Activated T-helper 2 cell treated with anti-CD3 and anti-CD28 coated beads, Interferon-gamma antibody, Interleukin-2, Interleukin-4, amounts not matched to agents 10 μg/mL and 5 μg/mL and 100 μg/mL, durations not matched to agents 14 hours and 24 hours and 36 hours (primary cell): Measurements from ENCODE around the gene ALKAL2. TPM values are rescaled to one million over a fixed set of nuclear protein-coding genes. Genes with fewer than 3 reads are reported as not detected.
A peak's percentile ranks its signal among the peaks of the same experiment; 100 is the strongest.

Source experiments
- DNase-seq: peaks from one replicate; pipeline ENCODE4 v3.0.0; 2021; ENCODE audit warnings: low spot score
- H3K27ac Mint-ChIP-seq: one replicate; pipeline ENCODE4 v1.8.0; 2021; ENCODE audit warnings: mixed read lengths
- H3K27me3 Mint-ChIP-seq: one replicate; pipeline ENCODE4 v1.8.0; 2021; ENCODE audit warnings: low read depth, mixed read lengths
- H3K36me3 Mint-ChIP-seq: one replicate; pipeline ENCODE4 v1.8.0; 2021; ENCODE audit warnings: low read depth, mixed read lengths
- H3K4me1 Mint-ChIP-seq: one replicate; pipeline ENCODE4 v1.8.0; 2021; ENCODE audit warnings: low read depth, mixed read lengths
- H3K4me3 Mint-ChIP-seq: one replicate; pipeline ENCODE4 v1.8.0; 2021; ENCODE audit warnings: low read depth, mild to moderate bottlenecking, moderate library complexity, mixed read lengths
- H3K9me3 Mint-ChIP-seq: one replicate; pipeline ENCODE4 v1.8.0; 2021; ENCODE audit warnings: mixed read lengths
- intact Hi-C: fragments of 100-400 bp; cut with micrococcal nuclease; formaldehyde crosslinking; loops from one replicate; pipeline ENCODE4 v1.15.1; 2023
- total RNA-seq: library from RNA; stranded (reverse); gene quantifications from 2 replicates; pipeline ENCODE4 v1.2.3, GENCODE V29; 2022

Gene ALKAL2
- total RNA-seq, 1 donor from 2014 or later = 16.3 TPM

DNA sequence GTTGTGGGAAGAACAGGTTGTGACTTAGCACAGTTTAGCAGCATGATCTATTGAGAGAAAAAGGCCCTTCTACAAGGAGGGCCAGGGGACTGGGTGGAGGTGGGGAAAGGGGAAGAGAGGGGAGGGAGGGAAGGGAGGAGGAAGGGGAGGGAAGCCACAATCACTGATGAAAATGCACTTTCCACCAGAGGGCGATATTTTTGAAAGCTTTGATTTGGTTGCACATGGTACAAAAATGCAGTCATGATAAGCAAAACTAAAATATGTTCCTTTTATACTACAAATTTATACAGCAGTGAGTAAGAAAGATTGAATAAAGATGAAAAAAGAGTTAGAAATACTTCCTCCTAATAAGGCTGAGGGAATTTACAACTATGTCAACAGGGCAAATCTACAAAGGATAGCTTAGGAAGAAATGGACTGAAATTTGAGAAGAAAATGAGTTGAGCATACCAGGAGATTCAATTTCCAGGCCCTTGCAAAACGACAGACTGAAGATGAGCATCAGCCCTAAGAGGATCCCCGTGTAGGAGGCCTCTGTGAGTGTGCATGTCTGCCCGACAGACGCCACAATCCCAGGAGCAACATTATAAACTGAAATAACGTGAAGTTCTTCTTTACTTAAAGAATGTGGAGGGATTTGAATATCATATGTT is 41.3 kb downstream of the ALKAL2 start:
- Mint-ChIP-seq H3K4me3 (no peak overlapping the region), H3K27me3 (no peaks in the 10 kb centered on the region), H3K9me3 (peaks cover 8% of the 10 kb centered on the region), H3K36me3 (peaks cover 45% of the 10 kb centered on the region), H3K4me1 (peaks cover 4% of the 10 kb centered on the region), H3K27ac (no peak overlapping the region)
- no peak for DNase-seq
- intact Hi-C loops = loop anchor here (1.0 to 10.0 kb wide), 3 partner anchors 17 to 388 kb away; no protein-coding TSS in a partner anchor

DNA sequence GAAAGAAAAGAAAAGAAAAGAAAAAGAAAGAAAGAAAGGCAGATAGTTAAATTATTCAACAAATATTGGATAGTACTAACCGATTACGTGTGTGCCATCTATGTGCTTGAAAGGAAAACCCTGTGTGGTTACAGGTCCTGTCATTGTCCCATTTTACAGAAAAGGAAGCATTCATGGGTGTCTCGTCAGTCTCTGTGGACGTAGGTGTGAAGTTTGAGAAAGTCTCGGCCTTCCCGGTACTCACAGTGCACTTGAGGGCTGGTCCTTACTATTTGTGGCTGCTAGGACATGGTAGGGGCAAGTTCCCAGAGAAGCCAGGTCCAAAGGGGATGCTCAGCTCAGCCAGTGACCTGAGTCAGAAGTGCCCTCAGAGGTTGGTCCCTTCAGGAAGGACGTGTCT is 43.3 kb downstream of the ALKAL2 start:
- DNase-seq = no peak
- intact Hi-C loops = loop anchor here (10.0 kb wide), 1 partner anchor 390 kb away; no protein-coding TSS in a partner anchor
- H3K9me3 Mint-ChIP-seq = peaks cover 23% of the 10 kb centered on the region
- peaks cover 4% of the 10 kb centered on the region for H3K4me1 Mint-ChIP-seq
- no peaks in the 10 kb centered on the region for H3K27me3 Mint-ChIP-seq
- peaks cover 65% of the 10 kb centered on the region for H3K36me3 Mint-ChIP-seq
- H3K27ac Mint-ChIP-seq = no peak overlapping the region
- no peak overlapping the region for H3K4me3 Mint-ChIP-seq

DNA sequence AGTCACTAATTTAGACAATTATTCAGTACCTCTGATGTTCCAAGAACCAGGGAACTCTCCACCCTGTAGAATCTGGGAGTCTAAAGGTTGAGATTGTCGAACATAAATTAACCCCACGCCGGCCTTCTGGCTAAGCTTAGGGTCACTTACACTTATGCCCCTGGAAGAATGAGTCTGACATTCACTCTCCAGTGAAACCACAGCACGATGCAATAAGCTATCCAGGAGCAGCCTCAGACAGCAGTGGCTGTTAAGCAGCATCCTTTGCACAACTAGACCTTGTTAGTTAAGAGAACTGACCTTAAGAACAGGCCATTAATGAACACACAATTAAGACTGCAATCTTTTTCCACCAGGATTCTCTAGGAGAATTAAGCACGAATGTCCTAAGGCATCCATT is 49.0 kb downstream of the ALKAL2 start:
- Mint-ChIP-seq H3K27me3 (no peaks in the 10 kb centered on the region), H3K36me3 (peaks cover 69% of the 10 kb centered on the region), H3K9me3 (peaks cover 29% of the 10 kb centered on the region), H3K4me1 (peaks cover 10% of the 10 kb centered on the region), H3K27ac (peak overlapping the region; percentile 8), H3K4me3 (no peak overlapping the region)
- DNase-seq = no peak
- intact Hi-C loops = no loop called here

DNA sequence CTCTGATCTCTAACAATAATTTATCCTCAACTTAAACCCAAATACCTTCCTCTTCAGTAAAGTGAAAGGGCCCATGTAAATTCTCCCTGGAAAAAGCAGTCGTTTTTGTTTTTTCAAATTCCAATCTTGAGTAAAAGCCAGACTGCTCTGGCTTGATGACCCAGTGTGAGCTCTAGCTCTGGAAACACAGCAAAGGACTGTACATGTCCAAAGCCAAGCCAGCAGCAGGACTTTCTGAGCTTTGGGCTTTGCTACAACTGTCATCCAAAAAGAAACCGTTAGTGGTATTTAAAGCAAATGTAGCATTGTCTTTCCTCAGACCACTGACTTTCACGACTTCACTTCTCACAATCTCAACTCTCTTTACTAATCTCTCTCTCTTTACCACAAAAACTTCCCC is 49.5 kb downstream of the ALKAL2 start:
- Mint-ChIP-seq H3K9me3 (peaks cover 29% of the 10 kb centered on the region), H3K27ac (peak overlapping the region; percentile 13), H3K27me3 (no peaks in the 10 kb centered on the region), H3K4me3 (no peak overlapping the region), H3K4me1 (peaks cover 10% of the 10 kb centered on the region), H3K36me3 (peaks cover 67% of the 10 kb centered on the region)
- no peak for DNase-seq
- intact Hi-C loops = no loop called here

DNA sequence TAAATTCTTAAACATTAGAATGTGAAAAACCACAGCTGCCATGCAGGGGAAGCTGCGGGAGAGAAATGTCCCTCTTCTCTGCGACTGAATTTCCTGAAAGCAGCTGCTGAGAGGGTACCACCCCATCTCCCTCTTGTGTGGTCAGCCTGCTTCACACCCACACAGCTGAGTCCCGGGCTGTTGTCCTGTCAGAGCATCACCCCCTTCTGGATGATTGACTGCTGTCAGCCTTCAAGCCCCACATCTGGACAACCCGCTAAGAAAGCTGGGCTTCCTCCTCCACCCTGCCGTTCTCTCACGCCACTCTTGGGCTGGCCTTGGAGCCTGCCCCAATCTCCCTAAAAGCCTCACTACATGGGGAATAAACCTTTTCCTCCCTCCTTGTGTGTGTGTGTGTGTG is 50.0 kb downstream of the ALKAL2 start:
- no peak for DNase-seq
- intact Hi-C loops = no loop called here
- H3K4me3 Mint-ChIP-seq = no peak overlapping the region

DNA sequence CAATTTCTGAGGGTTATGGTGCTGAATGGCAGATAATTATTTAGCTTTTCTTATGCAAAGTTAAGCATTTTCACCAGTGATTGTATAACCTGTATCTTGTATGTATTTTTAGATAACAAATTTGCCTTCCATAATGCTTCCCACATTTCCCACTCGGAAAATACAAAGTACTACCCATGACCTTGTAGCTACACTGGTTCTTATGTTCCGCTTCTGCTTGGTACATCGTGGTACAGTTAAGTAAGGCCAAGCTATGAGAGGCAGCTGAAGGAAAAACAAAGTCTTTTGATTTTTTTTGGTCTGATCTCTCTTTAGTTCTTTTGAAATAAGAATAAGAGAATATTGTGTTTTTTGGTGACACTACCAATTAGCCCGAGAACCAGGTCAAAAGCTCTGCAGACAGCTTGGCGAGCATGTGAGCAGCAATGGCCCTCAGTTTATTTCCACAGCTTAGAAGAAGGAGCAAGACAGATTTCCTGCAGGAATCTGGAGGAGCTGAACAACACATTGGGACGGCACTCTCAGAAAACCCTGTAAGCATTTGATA is 50.8 kb downstream of the ALKAL2 start:
- peaks cover 13% of the 10 kb centered on the region for H3K4me1 Mint-ChIP-seq
- H3K4me3 Mint-ChIP-seq = no peak overlapping the region
- no peak for DNase-seq
- H3K9me3 Mint-ChIP-seq = peaks cover 25% of the 10 kb centered on the region
- H3K36me3 Mint-ChIP-seq = peaks cover 61% of the 10 kb centered on the region
- no peaks in the 10 kb centered on the region for H3K27me3 Mint-ChIP-seq
- intact Hi-C loops = no loop called here
- H3K27ac Mint-ChIP-seq = no peak overlapping the region

More for the DNA sequence above, 50.0 kb downstream of the ALKAL2 start:
- Mint-ChIP-seq H3K9me3 (peaks cover 29% of the 10 kb centered on the region), H3K36me3 (peaks cover 65% of the 10 kb centered on the region), H3K4me1 (peaks cover 10% of the 10 kb centered on the region), H3K27me3 (no peaks in the 10 kb centered on the region), H3K27ac (peak overlapping the region; percentile 13)

DNA sequence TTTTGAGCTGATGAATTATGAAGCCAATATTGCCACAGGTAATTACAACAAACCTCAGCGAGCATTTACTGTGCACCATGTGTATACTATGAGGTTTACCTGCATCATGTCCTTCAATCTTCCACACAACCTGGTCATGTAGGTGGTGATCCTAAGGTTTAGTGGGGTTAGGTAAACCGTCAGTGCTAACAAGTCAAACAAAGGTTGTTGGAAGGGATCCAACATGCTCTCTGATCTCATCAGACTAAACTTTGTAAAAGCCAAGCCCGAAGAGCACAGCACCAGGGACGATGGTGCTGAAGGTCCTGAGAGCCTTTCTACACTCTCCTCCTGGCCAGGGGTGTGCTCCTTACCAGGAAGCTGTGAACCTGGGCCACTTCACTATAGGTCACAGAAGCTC is 53.5 kb downstream of the ALKAL2 start:
- Mint-ChIP-seq H3K27ac (peak overlapping the region; percentile 2), H3K36me3 (peaks cover 45% of the 10 kb centered on the region), H3K9me3 (peaks cover 5% of the 10 kb centered on the region), H3K27me3 (no peaks in the 10 kb centered on the region), H3K4me1 (peaks cover 26% of the 10 kb centered on the region), H3K4me3 (no peak overlapping the region)
- intact Hi-C loops = no loop called here
- no peak for DNase-seq

DNA sequence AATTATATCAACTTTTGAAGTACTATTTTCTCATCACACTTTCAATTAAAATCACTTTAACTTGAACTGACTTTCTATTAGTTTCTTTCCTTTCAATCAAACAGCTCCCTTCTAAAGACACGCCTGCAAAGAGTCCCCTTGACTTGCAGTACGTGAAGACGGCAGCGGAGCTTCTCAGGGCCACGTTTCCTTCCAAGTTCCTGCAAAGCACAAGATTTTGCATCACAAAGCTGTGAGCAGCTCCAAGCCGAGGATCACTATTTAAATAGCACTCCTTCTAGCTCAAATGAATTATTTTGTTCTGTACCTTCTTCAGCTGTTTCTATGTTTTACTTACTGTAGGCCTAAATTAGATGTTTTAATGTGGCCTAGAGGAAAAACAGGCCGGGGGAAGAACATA is 54.9 kb downstream of the ALKAL2 start:
- Mint-ChIP-seq H3K4me1 (peaks cover 29% of the 10 kb centered on the region), H3K27me3 (no peaks in the 10 kb centered on the region), H3K27ac (peak overlapping the region; percentile 59), H3K9me3 (peaks cover 5% of the 10 kb centered on the region), H3K36me3 (peaks cover 41% of the 10 kb centered on the region), H3K4me3 (no peak overlapping the region)
- intact Hi-C loops = no loop called here
- no peak for DNase-seq

DNA sequence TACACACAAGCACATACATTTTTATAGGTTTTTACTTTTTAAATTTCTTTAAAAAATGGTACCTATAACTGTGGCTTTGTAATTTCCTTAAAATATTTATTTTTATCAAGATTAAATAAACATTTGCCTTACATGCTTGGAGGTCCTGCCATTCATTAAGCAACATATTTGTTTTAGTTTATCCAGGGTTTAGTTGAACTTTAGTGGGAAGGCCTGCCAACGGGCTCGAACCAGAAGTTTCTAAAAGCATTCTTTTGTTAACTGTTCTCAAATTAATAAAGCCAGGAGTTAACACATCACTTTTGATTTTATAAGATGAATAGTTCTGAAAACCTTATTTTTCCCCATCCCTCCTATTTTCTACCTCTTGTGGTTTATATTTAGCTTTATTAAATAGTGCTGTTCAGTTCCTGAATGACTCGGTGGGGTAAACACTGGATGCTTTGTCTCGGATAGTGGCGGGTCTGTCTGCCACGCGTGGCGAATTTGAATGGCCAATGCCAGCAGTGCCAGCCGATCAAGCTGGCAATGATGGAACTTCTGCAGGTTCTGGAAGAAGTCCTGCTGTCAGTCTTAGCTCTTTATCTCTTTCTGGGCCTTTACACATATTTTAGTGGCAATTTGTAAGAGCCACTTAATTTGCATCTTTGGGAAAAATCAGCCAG is 56.2 kb downstream of the ALKAL2 start:
- DNase-seq = no peak
- H3K4me1 Mint-ChIP-seq = peaks cover 37% of the 10 kb centered on the region
- H3K9me3 Mint-ChIP-seq = peaks cover 8% of the 10 kb centered on the region
- H3K4me3 Mint-ChIP-seq = no peak overlapping the region
- intact Hi-C loops = no loop called here
- H3K27me3 Mint-ChIP-seq = no peaks in the 10 kb centered on the region
- H3K36me3 Mint-ChIP-seq = peaks cover 50% of the 10 kb centered on the region
- H3K27ac Mint-ChIP-seq = peak overlapping the region; percentile 69

Other genes with a start within 250 kb of the ALKAL2 start
- gene FAM110C, start 241.6 kb downstream of the ALKAL2 start, total RNA-seq = 5.3 and 5.7 TPM in 2 replicates
- 34.7 and 37.1 TPM in 2 replicates for gene SH3YL1, start 24.1 kb downstream of the ALKAL2 start, total RNA-seq
- 168 and 177 TPM in 2 replicates for gene ACP1, start 23.1 kb downstream of the ALKAL2 start, total RNA-seq